H4 (cell line): ENCODE data around the gene SYTL3. TPM values are rescaled to one million over a fixed set of nuclear protein-coding genes. Genes with fewer than 3 reads are reported as not detected.
A peak's percentile ranks its signal among the peaks of the same experiment; 100 is the strongest.
"Not testable (repeated sequence)": the region's sequence is repeated elsewhere in the genome, so short reads cannot be mapped to it uniquely, and the experiment has no call there.

Experiments
- DNase-seq: peaks from one replicate; pipeline ENCODE4 v3.0.0-alpha.2; 2015; ENCODE audit warnings: low spot score
- total RNA-seq: library from RNA; depleted of rRNA; stranded (reverse); fragments of >200 nt; shearing (Covaris generic); gene quantifications from 2 replicates; pipeline ENCODE4 v1.2.3, GENCODE V29; 2014

Gene SYTL3
- total RNA-seq, 1 experiment from 2014 or later: 1.0 TPM

GRCh38 chr6:158688860-158689259 lies 39.0 kb downstream of the SYTL3 start:
- DNase-seq: no peak

GRCh38 chr6:158694913-158695312 lies 45.1 kb downstream of the SYTL3 start:
- DNase-seq: no peak

- DNase-seq: no peak
Measured at GRCh38 chr6:158697811-158698210, 48.0 kb downstream of the SYTL3 start.

- DNase-seq: no peak
Measured at GRCh38 chr6:158698931-158699330, 49.1 kb downstream of the SYTL3 start.

GRCh38 chr6:158701268-158701667 lies 51.4 kb downstream of the SYTL3 start:
- DNase-seq: not testable (repeated sequence)

- DNase-seq: no peak
Measured at GRCh38 chr6:158703111-158703836, 53.4 kb downstream of the SYTL3 start.

GRCh38 chr6:158703837-158704822 lies 54.3 kb downstream of the SYTL3 start:
- peak; percentile 12 for DNase-seq

- DNase-seq: no peak
Measured at GRCh38 chr6:158705386-158706126, 55.7 kb downstream of the SYTL3 start.

- DNase-seq: peak; percentile 37
Measured at GRCh38 chr6:158706369-158706982, 56.6 kb downstream of the SYTL3 start.

GRCh38 chr6:158707120-158707820 lies 57.4 kb downstream of the SYTL3 start:
- DNase-seq: no peak

- no peak for DNase-seq
Measured at GRCh38 chr6:158707821-158708195, 58.0 kb downstream of the SYTL3 start.

GRCh38 chr6:158708239-158708638 lies 58.4 kb downstream of the SYTL3 start:
- no peak for DNase-seq

- DNase-seq: no peak
Measured at GRCh38 chr6:158709809-158710208, 60.0 kb downstream of the SYTL3 start.

- DNase-seq: no peak
Measured at GRCh38 chr6:158711264-158711663, 61.4 kb downstream of the SYTL3 start.

- DNase-seq: no peak
Measured at GRCh38 chr6:158713469-158713868, 63.6 kb downstream of the SYTL3 start.

- no peak for DNase-seq
Measured at GRCh38 chr6:158714706-158715105, 64.9 kb downstream of the SYTL3 start.

GRCh38 chr6:158715330-158716311 lies 65.8 kb downstream of the SYTL3 start:
- DNase-seq: no peak

GRCh38 chr6:158717341-158718330 lies 67.8 kb downstream of the SYTL3 start:
- DNase-seq: no peak
